Measurements from ENCODE around the gene SOX13. TPM values are rescaled to one million over a fixed set of nuclear protein-coding genes. Genes with fewer than 3 reads are reported as not detected.

Gene SOX13
- total RNA-seq, 1 donor from 2014 or later, result 41.0 TPM

DNA sequence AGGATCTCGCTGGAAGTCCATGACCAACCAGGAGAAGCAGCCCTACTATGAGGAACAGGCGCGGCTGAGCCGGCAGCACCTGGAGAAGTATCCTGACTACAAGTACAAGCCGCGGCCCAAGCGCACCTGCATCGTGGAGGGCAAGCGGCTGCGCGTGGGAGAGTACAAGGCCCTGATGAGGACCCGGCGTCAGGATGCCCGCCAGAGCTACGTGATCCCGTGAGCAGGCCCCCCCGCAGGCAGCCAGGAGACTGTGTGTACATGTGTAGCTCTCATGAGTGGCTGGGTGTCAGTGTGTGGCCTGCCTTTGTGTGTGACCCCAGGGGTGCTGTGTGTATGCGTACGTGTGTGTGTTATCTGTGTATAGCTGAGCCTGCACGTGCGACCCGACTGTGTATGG, 51.7 kb downstream of the SOX13 start:
- no peak for DNase-seq (ENCODE audit: extremely low spot score in 2 of 2)
- H3K36me3 ChIP-seq, result peaks cover 0 to 53% of the 10 kb centered on the region in 2 donors
- TF ChIP-seq POLR2AphosphoS5 (IDR thresholded peaks at IDR 0.05; ENCODE audit: insufficient read depth in 1 of 2, low read depth in 1 of 2), result no peak
- TF ChIP-seq, protein P1, sequence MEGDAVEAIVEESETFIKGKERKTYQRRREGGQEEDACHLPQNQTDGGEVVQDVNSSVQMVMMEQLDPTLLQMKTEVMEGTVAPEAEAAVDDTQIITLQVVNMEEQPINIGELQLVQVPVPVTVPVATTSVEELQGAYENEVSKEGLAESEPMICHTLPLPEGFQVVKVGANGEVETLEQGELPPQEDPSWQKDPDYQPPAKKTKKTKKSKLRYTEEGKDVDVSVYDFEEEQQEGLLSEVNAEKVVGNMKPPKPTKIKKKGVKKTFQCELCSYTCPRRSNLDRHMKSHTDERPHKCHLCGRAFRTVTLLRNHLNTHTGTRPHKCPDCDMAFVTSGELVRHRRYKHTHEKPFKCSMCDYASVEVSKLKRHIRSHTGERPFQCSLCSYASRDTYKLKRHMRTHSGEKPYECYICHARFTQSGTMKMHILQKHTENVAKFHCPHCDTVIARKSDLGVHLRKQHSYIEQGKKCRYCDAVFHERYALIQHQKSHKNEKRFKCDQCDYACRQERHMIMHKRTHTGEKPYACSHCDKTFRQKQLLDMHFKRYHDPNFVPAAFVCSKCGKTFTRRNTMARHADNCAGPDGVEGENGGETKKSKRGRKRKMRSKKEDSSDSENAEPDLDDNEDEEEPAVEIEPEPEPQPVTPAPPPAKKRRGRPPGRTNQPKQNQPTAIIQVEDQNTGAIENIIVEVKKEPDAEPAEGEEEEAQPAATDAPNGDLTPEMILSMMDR (IDR thresholded peaks at IDR 0.05), result no peak
- no peak for TF ChIP-seq POLR2A (IDR thresholded peaks at IDR 0.05)
- H3K27me3 ChIP-seq, result no peaks in the 10 kb centered on the region
- H3K4me1 ChIP-seq, result peaks cover 36% of the 10 kb centered on the region
- intact Hi-C loops (cut with DNase I), result no loop called here
- no peaks in the 10 kb centered on the region for H3K9me3 ChIP-seq
- no peak overlapping the region for H3K4me3 ChIP-seq
- H3K27ac ChIP-seq, result no peak overlapping the region

DNA sequence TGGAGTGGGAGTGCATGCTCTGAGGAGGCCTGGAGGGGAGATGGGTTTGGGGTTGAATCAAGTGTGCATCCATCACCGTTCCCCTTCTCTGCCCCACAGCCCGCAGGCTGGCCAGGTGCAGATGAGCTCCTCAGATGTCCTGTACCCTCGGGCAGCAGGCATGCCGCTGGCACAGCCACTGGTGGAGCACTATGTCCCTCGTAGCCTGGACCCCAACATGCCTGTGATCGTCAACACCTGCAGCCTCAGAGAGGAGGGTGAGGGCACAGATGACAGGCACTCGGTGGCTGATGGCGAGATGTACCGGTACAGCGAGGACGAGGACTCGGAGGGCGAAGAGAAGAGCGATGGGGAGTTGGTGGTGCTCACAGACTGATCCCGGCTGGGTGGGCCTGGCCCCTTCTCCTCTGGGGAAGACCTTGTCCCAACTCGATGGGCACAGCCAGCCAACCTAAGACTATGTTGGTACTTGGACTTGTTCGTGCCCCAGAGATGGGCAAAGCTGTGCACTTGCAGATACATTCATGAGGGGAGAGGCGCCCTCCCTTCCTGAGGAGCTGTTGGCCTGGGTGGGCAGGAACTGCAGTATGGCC, 52.9 kb downstream of the SOX13 start:
- Histone ChIP-seq H3K4me1 (peaks cover 48% of the 10 kb centered on the region), H3K4me3 (no peak overlapping the region), H3K9me3 (no peaks in the 10 kb centered on the region), H3K36me3 (peaks cover 0 to 42% of the 10 kb centered on the region in 2 donors), H3K27ac (peak overlapping the region; percentile 78), H3K27me3 (no peaks in the 10 kb centered on the region)
- no peak for DNase-seq (ENCODE audit: extremely low spot score in 2 of 2)
- no peak for TF ChIP-seq POLR2AphosphoS5 (IDR thresholded peaks at IDR 0.05; ENCODE audit: insufficient read depth in 1 of 2, low read depth in 1 of 2)
- intact Hi-C loops (cut with DNase I), result no loop called here

DNA sequence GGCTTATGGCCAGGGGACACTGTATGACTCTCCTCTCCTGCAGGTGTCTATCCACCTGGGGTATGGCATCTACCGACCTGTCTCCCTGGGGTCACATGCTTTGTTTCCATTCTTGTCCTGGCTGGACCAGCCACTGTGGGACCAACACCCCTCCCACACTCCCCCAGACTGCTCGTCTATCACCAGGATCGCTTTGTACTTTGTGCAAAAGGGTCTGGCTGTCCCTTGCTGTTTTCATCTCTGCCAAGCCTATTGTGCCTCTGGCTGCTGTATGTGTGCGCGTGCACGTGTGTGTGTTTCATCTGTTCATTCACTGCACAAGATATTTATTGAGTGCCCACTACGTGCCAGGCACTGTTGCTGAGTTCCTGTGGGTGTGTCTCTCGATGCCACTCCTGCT, 53.5 kb downstream of the SOX13 start:
- Histone ChIP-seq H3K4me1 (peaks cover 53% of the 10 kb centered on the region), H3K4me3 (no peak overlapping the region), H3K36me3 (peaks cover 0 to 42% of the 10 kb centered on the region in 2 donors), H3K27ac (peak overlapping the region; percentile 78), H3K27me3 (no peaks in the 10 kb centered on the region), H3K9me3 (no peaks in the 10 kb centered on the region)
- TF ChIP-seq, protein P1 (IDR thresholded peaks at IDR 0.05), result no peak
- no peak for TF ChIP-seq POLR2A (IDR thresholded peaks at IDR 0.05)
- no peak for TF ChIP-seq POLR2AphosphoS5 (IDR thresholded peaks at IDR 0.05; ENCODE audit: insufficient read depth in 1 of 2, low read depth in 1 of 2)
- intact Hi-C loops (cut with DNase I), result no loop called here
- no peak for DNase-seq (ENCODE audit: extremely low spot score in 2 of 2)

DNA sequence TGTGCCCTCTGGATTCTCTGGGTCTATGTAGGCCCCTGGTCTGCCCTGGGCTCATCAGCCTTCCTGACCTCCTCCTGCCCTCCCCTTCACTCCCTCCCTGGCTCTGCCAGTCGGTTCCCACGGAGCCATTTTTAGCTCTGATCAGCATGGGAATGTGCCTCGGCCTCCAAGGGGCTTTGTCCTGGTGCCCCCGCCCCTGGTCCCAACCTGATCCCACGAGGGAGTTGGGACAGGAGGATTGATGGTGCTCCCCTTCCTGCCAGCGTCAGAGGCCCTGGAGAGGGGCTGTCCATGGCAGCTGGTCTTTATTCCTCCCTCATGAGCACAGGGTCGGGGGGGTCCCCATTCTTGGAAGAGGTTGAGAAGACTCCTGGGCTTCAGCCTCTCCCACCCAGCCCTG, 54.0 kb downstream of the SOX13 start:
- Histone ChIP-seq H3K9me3 (no peaks in the 10 kb centered on the region), H3K27ac (peak overlapping the region; percentile 78), H3K4me3 (no peak overlapping the region), H3K36me3 (peaks cover 0 to 40% of the 10 kb centered on the region in 2 donors), H3K27me3 (no peaks in the 10 kb centered on the region), H3K4me1 (peaks cover 59% of the 10 kb centered on the region)
- no peak for DNase-seq (ENCODE audit: extremely low spot score in 2 of 2)
- TF ChIP-seq POLR2AphosphoS5 (IDR thresholded peaks at IDR 0.05; ENCODE audit: insufficient read depth in 1 of 2, low read depth in 1 of 2), result no peak
- TF ChIP-seq, protein P1 (IDR thresholded peaks at IDR 0.05), result no peak
- no peak for TF ChIP-seq POLR2A (IDR thresholded peaks at IDR 0.05)
- intact Hi-C loops (cut with DNase I), result loop anchor here (1.0 kb wide), 1 partner anchor 54 kb away; the partner anchor contains the start of gene SOX13

DNA sequence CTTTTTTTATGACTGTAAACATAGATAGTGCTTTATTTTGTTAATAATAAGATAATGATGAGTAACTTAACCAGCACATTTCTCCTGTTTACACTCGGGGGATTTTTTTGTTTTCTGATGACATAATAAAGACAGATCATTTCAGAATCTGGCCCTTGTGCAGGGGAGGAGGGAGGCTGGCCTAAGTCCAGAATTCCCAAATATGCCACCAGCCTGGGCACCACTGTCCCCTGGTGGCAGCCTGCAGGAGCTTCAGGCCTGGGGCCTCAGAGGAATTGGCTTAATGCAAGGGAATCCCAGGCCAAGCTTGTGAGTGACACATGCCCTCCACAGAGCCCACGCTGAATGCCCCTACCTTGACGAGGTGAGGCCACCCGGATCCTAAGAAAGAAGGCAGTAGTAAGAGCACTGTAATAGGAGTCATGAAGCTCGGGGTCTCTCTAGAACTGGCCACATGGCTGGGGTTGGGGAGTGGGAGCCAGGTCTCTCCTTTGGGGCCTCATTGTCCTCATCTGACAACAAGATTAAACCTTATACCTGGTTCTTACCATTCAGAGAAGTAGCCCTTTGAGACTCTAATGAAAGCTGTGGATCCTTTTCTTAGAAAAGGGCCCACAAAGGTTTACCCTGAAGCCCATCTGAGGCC, 54.8 kb downstream of the SOX13 start:
- H3K36me3 ChIP-seq, result peaks cover 0 to 33% of the 10 kb centered on the region in 2 donors
- TF ChIP-seq, protein P1 (IDR thresholded peaks at IDR 0.05), result peak; percentile 57 to 94 (median 84)
- TF ChIP-seq POLR2AphosphoS5 (IDR thresholded peaks at IDR 0.05; ENCODE audit: insufficient read depth in 1 of 2, low read depth in 1 of 2), result peak; percentile 51 to 55
- no peak for TF ChIP-seq POLR2A (IDR thresholded peaks at IDR 0.05)
- DNase-seq (ENCODE audit: extremely low spot score in 2 of 2), result no peak
- H3K4me1 ChIP-seq, result peaks cover 59% of the 10 kb centered on the region
- H3K27ac ChIP-seq, result peak overlapping the region; percentile 78
- H3K27me3 ChIP-seq, result no peaks in the 10 kb centered on the region
- H3K9me3 ChIP-seq, result no peaks in the 10 kb centered on the region
- intact Hi-C loops (cut with DNase I), result loop anchor here (1.0 to 2.0 kb wide), 2 partner anchors 54 to 257 kb away; partner anchors contain the start of gene SOX13
- no peak overlapping the region for H3K4me3 ChIP-seq

All from vagina (tissue), 2 donors.